HG03439 (cell line): ENCODE measurements around the gene CCDC30.
"Not testable (repeated sequence)": the region's sequence is repeated elsewhere in the genome, so short reads cannot be mapped to it uniquely, and the experiment has no call there.

Experiments used
- ATAC-seq: cut with Tn5 transposase; IDR thresholded peaks from one replicate; pipeline ENCODE4 v1.9.1; 2021; ENCODE audit warnings: mild to moderate bottlenecking, moderate library complexity; ENCODE audit not compliant: unreplicated experiment

The CCDC30 gene

DNA sequence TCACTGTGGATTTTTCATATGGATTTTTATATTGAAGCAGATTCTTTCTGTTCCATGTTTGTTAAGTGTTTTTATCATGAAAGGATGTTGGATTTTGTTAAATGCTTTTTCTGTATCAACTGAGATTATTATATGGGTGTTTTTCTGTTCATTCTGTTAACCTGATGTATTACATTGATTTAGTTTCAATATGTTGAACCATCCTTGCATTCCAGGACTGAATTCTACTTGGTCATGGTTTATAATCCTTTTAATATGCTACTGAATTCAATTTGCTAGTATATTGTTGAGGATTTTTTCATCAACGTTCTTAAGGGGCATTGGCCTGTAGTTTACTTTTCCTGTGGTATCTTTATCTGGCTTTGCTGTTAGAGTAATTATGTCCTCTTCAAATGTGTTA is 55.8 kb downstream of the CCDC30 start:
- no peak for ATAC-seq

DNA sequence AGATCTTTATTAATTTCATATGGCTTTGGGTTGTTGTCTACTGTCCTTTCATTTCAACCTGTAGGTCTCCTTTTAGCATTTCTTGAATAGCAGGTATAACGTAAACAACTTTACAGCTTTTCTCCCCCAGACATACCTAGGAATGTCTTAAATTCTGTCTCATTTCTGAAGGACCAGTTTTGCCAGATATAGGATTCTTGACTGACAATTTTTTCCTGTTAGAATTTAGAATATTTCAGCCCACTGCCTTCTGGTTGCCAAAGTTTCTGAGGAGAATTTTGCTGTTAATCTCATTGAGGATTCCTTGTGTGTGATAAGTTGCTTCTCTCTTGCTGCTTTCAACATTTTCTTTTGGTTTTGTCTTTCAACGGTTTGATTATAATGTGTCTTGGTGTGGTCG is 60.1 kb downstream of the CCDC30 start:
- ATAC-seq = no peak

DNA sequence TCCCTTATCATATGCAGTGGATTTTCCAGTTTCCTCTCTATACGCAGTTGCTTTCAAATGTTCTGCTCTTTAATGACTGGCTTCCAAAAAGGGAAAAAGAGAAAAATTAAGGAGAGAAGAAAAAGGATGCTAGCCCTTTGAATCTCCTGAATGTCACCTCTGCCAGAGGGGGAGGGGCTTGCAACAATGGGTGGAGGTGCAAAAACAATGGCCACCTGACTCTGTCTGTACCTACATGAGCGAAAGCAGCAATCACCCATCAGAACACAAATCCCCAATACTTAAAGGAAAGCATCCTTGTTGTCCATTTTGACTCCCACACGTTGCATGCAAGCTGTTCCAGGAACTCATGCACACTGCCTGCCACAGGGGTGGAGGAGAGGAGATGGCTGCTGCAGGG is 61.2 kb downstream of the CCDC30 start:
- no peak for ATAC-seq

DNA sequence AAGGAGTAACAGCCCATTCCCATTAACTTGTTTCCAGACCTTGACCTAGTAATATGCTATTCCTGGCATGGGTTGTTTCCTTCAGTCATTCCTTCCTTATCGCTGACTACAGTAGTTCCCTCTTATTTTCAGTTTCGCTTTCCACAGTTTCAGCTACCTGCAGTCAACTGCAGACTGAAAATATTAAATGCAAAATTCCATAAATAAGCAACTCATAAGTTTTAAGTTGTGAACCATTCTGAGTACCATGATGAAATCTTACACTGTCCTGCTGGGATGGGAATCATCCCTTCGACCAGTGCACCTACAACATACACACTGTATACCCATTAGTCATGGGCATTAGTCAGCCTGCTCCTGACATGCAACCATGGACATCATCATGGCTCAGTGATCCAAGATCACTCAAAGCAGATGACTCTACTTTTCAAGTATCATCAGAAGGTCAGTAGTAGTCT is 66.7 kb downstream of the CCDC30 start:
- no peak for ATAC-seq

DNA sequence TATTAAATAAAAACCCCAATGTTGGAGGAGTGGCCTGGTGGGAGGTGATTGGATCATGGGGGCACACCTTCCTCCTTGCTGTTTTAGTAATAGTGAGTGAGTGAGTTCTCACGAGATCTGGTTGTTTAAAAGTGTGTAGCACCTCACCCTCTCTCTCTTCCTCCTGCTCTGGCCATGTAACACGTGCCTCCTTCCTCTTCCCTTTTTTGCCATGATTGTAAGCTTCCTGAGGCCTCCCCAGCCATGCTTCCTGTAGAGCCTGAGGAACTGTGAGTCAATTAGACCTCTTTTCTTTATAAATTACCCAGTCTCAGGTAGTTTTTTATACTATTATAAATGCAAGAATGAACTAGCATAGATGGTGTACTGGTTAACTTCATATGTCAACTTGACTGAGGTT is 68.0 kb downstream of the CCDC30 start:
- no peak for ATAC-seq

DNA sequence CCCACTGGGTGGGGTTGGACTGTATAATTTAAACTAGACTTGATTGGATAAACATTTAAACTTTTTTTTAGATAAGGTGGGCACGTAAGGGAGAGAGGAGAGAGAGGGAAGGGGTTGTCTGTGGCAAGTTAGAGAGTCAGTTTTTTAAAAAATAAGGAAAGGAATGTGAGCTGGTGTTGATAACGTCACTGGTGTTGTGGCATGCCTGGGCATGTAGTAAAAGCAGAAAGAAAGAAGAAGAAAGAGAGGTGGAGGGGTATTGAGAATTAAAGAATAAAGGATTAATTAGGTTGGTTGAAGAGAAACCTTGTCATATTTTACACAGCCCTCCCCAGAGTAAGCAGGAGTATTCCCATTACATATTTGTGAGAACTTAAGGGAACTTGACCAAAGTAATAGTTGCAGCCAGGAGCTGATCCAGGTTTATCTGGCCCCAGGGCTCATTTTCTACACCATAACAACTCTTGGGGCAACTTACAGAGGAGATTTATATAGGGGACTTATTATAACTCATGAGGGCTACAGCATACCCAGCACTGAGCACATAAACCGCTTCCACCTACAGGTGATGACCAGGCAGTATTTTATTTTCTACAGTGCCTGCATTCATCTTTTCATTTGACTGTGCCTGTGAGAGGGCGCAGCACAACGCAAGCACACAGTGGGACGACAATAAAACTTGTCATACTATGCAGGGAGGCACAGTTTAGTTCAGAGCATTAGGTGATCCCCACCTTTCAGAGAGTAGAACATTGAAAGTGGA is 70.2 kb downstream of the CCDC30 start:
- ATAC-seq = no peak

DNA sequence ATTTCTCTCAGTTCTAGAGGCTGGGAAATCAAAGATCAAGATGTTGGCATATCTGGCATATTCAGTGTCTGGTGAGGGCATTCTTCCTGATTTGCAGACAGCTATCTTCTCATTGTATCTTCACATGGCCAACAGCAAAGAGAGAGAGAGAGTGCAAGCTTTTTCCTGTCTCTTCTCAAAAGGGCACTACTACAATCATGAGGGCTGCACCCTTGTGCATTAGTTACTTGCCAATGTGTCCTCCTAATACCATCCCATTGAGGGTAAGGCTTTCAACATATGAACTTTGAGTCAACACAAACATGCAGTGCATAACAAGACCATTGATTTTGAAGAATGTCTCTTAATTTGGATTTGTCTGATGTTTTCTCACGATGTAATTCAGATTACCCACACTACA is 78.0 kb downstream of the CCDC30 start:
- no peak for ATAC-seq

DNA sequence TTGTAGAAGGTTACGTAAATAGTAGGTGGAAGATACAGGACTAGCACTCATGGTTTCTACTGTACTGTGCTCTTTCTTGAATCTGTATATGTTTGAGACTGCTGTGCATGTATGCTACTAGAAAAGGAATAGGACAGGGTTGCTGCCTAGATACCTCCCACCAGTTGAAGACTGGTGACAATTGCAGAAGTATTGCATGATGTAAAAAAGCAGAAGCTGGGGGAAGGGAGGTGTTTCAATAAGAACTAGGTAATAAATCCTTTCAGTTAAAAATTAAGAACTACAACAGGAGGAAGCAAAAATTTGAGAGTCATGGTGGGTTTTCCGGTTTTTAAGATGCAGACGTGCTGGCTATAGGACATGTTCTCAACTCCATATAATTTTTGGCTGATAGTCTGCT is 88.1 kb downstream of the CCDC30 start:
- ATAC-seq = no peak

DNA sequence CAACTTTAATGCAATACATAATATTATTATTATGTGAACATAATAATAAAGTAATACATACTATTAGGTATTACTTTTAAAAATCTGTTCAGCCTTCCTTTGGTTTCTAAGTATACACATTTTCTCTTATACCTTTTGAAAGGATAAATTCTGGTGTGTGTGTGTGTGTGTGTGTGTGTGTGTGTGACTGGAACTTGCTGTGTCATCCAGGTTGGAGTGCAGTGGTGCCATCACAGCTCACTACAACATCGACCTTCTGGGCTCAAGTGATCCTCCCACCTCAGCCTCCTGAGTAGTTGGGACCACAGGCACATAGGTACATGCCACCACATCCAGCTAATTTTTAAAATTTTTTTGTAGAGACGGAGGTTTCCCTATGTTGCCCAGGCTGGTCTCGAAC is 88.5 kb downstream of the CCDC30 start:
- ATAC-seq = no peak

DNA sequence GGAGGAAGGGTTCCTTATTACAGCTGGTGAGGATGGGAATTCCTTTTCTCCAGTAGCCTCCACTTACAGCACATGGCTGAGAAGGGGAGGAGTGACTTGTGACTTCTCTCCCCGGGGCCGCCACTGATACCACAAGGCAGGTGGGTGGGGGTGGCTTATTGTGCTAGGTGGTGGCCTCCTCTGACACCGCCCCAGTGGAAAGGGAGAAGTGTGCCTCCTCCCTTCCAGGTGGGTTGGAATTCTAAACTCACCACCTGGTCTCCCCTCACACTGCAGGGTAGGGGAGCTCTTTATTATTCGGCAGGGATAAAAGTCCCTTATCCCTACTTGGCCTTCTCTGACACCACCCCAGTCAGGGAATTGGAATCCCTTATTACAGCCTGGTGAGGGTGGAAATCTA is 89.5 kb downstream of the CCDC30 start:
- no peak for ATAC-seq

DNA sequence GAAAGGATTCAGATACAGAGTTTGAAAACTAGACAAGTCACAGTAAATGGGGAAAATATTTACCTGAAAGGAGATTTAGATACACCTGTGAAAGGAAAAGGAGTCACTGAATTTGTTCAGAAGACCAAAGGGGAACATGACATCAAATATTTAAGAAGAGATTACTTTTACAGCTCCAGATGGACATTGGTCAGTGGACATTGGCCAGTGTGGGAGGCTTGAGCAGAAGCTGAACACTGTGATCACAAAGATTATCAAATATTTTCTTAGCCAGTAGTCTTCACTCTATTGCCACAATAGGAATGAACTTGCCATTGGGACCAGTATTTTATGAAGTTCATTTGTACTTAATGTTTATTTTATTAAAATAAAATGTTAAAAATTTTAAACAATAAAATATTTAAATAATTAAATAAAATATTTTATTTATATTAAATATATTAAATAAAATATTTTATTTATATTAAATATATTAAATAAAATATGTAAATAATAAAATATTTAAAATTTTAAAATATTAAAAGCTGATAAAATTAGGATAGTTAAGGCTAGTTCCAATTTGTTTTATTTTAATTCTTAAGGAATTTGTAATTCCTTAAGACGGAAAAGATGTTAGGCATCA is 94.3 kb downstream of the CCDC30 start:
- no peak for ATAC-seq

DNA sequence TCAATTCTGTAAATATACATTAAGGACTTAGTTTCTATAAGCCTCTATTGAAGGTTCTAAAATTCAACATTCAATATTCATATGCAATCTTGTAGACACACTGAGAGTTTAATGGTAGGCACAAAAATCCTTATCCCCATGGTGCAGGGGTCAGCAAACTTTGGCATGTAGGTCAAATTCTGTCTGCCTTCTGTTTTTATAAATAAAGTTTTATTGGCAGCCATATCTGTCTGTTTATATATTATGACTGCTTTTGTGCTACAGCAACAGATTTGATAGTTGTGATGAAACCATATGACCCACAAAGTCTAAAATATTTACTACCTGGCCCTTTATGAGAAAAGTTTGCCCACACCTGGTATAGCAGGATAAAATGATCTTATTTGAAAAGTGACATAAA is 104.0 kb downstream of the CCDC30 start:
- ATAC-seq = no peak

DNA sequence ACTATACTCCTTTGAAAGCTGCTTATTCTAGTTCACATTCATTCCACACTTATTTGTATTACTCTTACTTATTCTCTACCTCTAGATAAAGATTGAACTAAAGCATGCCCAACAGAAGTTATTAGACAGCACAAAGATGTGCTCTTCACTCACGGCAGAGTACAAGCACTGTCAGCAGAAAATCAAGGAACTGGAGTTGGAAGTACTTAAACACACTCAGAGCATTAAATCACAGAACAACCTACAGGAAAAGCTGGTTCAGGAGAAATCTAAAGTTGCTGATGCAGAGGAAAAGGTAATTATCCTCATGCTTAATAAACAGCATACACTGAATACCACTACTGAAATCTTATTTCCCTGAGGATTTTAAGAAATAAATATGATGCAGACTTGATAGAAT is 113.8 kb downstream of the CCDC30 start:
- no peak for ATAC-seq

DNA sequence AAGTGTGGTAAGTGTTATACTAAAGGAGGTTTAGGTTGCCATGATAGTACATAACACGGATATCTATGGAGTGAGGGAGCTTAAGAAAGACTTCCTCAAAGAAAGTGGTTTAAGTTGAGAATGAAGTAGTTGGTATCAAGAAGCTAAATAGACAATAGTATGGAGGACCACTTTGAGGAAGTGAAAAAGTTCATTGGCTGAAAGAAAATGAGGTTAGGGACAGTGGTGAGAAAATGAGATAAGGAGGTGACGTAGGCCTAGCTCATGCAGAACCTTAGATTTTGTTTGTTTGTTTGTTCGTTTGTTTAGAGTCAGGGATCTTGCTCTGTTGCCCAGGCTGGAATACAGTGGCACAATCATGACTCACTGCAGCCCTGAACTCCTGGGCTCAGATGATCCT is 122.9 kb downstream of the CCDC30 start:
- no peak for ATAC-seq

DNA sequence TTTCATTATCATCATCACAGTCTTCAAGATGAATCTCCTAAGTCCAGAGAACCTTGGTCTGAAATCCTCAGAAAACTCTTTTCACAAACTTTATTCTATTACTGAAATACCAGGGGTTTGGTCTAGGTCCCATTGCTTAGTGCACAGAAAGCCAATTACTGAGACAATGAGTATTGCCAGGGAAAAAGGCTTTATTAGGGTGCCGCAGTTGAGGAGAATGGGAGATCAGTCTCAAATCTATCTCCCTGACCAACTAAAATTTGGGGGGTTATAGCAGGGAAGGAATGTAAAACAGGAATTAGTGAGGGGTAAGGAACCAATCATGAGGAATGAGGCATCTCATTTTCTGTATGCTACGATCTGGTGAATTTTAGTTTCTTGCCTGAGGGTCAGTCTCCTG is 124.7 kb downstream of the CCDC30 start:
- ATAC-seq = no peak

DNA sequence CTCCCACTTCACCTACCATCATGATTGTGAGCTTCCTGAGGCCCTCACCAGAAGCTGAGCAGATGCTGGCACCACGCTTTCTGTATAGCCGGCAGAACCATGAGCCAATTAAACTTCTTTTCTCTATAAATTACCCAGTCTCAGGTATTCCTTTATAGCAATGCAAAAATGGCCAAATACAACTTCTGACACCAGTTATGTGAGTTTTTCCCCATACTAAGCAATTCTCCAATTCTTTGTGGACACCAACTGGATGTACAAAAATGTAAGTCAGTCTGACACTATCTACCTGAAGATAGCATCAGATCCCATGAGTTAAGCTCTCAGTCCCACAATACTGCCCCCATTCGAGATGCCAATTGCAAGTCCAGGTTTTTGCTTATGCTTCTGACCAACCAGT is 129.7 kb downstream of the CCDC30 start:
- ATAC-seq = no peak

DNA sequence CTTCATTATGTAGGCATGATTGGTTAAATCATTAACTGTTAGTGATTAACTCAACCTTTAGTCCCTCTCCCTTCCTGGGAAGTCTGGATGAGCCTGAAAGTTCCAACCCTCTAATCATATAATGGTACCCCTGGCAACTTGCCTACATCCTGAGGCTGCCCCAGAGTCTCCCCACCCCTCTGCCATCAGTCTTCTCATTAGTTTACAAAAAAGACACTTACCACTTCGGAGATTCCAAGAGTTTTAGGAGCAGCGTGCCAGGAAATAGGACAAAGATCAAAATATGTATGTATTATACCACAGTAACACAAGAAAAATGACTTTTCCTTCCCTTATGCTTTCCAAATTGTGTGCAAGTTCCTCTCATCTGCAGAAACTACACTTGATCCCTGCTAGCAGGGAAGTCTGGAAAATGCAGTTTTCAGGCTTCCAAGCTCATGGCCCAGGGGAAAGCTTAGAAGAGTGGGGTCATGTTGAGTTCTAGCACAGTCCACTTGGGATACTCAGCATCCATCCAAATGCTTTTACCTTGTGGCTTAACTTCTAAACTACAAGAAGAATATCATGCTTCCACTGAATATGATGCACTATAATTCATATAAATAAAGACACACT is 130.5 kb downstream of the CCDC30 start:
- ATAC-seq = no peak

DNA sequence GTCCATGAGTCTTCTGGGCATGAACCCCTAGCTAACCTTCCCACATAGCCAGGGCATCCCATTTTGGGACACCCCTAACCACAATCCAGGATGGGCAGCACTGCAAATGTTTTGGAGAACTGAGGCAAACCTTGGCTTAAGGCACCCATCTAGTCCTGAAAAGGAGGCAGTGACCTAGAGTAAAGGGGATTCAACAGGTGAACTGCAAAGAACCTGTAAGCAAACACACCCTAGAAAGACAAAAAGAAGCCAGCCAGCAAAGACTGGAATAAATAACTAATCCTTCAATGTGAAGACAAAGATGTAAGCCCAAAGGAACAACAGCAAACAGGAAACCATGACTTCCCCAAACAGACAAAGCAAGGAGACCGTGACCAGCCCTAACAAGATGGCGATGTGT is 138.4 kb downstream of the CCDC30 start:
- no peak for ATAC-seq

DNA sequence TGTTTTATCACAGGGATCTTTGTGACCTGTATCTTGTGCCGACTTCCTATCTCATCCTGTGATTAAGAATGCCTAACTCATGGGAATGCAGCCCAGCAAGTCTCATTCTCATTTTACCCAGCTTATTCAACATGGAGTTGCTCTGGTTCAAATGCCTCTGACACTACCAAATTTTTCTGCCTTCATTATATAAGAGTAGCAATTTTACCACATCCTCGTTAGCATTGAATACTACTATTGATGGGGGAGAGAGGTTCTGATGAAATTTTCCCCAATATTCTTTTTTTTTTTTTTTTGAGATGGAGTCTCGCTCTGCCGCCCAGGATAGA is 150.7 kb downstream of the CCDC30 start:
- ATAC-seq = no peak

DNA sequence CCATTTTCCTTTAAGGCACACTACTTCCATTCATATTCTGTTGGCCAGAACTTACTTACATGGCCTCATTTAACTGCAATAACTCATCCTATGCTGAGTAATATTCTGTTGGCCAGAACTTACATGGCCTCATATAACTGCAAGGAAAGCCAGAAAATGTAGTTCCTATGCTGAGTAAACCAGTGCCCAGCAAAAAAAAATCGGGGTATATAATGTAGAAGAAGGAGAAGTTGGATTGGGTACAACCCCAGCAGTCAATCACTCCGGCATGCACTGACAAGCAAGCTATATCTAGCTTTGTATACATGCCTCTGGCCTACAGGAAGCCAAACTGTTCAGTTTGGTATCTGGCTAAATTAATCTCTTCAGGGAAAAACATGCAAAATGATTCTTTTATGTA is 155.8 kb downstream of the CCDC30 start:
- no peak for ATAC-seq

DNA sequence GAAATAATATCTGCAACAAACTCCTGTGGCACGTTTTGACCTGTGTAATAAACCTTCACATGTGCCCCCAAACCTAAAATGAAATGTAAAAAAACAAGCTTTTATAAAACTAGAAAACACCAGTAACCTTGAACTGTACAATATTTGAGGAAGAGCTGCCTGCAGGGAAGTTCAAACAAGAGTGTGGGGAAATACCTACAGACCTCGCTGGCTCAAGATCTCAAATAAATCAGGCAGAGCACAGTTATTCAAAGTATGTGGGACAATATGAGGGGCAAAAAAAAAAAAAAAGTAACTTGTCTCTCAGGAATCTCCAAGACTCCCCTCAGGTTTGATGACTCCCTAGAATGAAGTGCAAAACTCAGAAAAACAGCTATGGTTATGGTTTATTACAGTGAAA is 157.2 kb downstream of the CCDC30 start:
- ATAC-seq = no peak

DNA sequence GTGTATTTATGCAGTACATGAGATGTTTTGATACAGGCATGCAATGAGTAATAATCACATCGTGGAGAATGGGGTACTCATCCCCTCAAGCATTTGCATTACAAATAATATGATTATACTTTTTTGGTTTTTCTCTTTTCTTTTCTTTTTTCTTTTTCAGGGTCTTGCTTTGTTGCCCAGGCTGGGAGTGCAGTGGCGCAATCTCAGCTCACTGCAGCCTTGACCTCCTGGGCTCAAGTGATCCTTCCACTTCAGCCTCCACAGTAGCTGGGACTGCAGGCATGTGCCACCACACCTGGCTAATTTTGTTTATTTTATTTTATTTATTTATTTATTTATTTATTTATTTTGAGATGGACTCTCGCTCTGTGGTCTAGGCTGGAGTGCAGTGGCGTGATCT is 158.1 kb downstream of the CCDC30 start:
- ATAC-seq = not testable (repeated sequence)
